ENCODE results near the gene SLF1. TPM values are rescaled to one million over a fixed set of nuclear protein-coding genes. Genes with fewer than 3 reads are reported as not detected.

SLF1 gene
- total RNA-seq, 8 experiments from 2014 or later = 2.1 to 13.5 (median 9.1) TPM

- 63 to 100% (median 100%) methylated on average over 1 to 2 of the region's 2 CpGs; no CpG with 5 or more reads in 6 of the 10 experiments for WGBS, 10 experiments
- Histone ChIP-seq H3K4me1 (replicated peaks in 1 of 2) (no peaks in the 10 kb centered on the region), H3K4me3 (no peak overlapping the region), H3K27ac (no peak overlapping the region)
- ATAC-seq (replicated peaks in 6 of 8) = no peak
- in situ Hi-C loops (cut with MboI; ENCODE audit: low pct_unique_long_range_greater_than_20kb in 2 of 9, low sequenced_read_pairs in 9 of 9, unreplicated experiment in 9 of 9) = no loop called here
Observed at GRCh38 chr5:94744906-94745305, 126.4 kb downstream of the SLF1 start.

GRCh38 chr5:94745786-94746730 lies 127.6 kb downstream of the SLF1 start:
- in situ Hi-C loops (cut with MboI; ENCODE audit: low pct_unique_long_range_greater_than_20kb in 2 of 9, low sequenced_read_pairs in 9 of 9, unreplicated experiment in 9 of 9) = no loop called here
- WGBS, 10 experiments = 13 to 89% (median 65%) methylated on average over 2 to 5 of the region's 5 CpGs
- no peaks in the 10 kb centered on the region for H3K4me1 ChIP-seq (replicated peaks in 1 of 2)
- no peak overlapping the region for H3K4me3 ChIP-seq
- ATAC-seq (replicated peaks in 6 of 8) = peak in 3 of 8 experiments; percentile 48 to 84 (median 58)
- H3K27ac ChIP-seq = no peak overlapping the region

- no peak overlapping the region for H3K27ac ChIP-seq
- no peak overlapping the region for H3K4me3 ChIP-seq
- no peaks in the 10 kb centered on the region for H3K4me1 ChIP-seq (replicated peaks in 1 of 2)
- 50 to 100% (median 100%) methylated on average over 1 of the region's 1 CpG; no CpG with 5 or more reads in 2 of the 10 experiments for WGBS, 10 experiments
- no peak for ATAC-seq (replicated peaks in 6 of 8)
- in situ Hi-C loops (cut with MboI; ENCODE audit: low pct_unique_long_range_greater_than_20kb in 2 of 9, low sequenced_read_pairs in 9 of 9, unreplicated experiment in 9 of 9) = no loop called here
Observed at GRCh38 chr5:94746731-94747124, 128.3 kb downstream of the SLF1 start.

Other genes with a start within 250 kb of the SLF1 start
- 1 to 10 TPM; 2.0 to 9.3 (median 3.2) TPM for gene KIAA0825, start 65 bp upstream of the SLF1 start, total RNA-seq

All from motor neuron (in vitro differentiated cells).